Epithelial cell of esophagus (primary cell): ENCODE data around the gene CEP63.
A peak's percentile ranks its signal among the peaks of the same experiment; 100 is the strongest.

Experiments used
- DNase-seq: peaks from one replicate; pipeline ENCODE4 v3.0.0; 2010; ENCODE audit warnings: low read depth
- H3K4me3 ChIP-seq: 2 replicates; pipeline ENCODE4 v1.5.1; 2011; ENCODE audit warnings: mild to moderate bottlenecking, low read length, control low read depth
- CTCF ChIP-seq: IDR thresholded peaks from 2 replicates; pipeline ENCODE4 v1.5.1; 2011; ENCODE audit warnings: low read depth, mild to moderate bottlenecking, low read length, control low read depth, inconsistent platforms; ENCODE audit not compliant: insufficient read depth; ENCODE audit errors: missing control alignments

CEP63 gene

GRCh38 chr3:134483195-134483900, 2.5 kb upstream of the CEP63 start:
- no peak for TF ChIP-seq CTCF
- no peak overlapping the region for H3K4me3 ChIP-seq
- peak; percentile 89 for DNase-seq

GRCh38 chr3:134485075-134485717, 661 bp upstream of the CEP63 start:
- TF ChIP-seq CTCF, result no peak
- H3K4me3 ChIP-seq, result peak overlapping the region; percentile 93
- DNase-seq, result no peak

- H3K4me3 ChIP-seq, result peak overlapping the region; percentile 93
- no peak for DNase-seq
- TF ChIP-seq CTCF, result no peak
These were observed 752 bp downstream of the CEP63 start for GRCh38 chr3:134486577-134487041.

- TF ChIP-seq CTCF, result no peak
- peak overlapping the region; percentile 93 for H3K4me3 ChIP-seq
- DNase-seq, result no peak
These were observed 1.5 kb downstream of the CEP63 start for GRCh38 chr3:134487406-134487805.

GRCh38 chr3:134494495-134494894, 8.6 kb downstream of the CEP63 start:
- H3K4me3 ChIP-seq, result no peak overlapping the region
- no peak for TF ChIP-seq CTCF
- peak; percentile 67 for DNase-seq

GRCh38 chr3:134495980-134496379, 10.1 kb downstream of the CEP63 start:
- no peak overlapping the region for H3K4me3 ChIP-seq
- TF ChIP-seq CTCF, result no peak
- peak; percentile 86 for DNase-seq
